Measurements from ENCODE around the gene STRIP2.
A peak's percentile ranks its signal among the peaks of the same experiment; 100 is the strongest.

GRCh38 chr7:129433847-129434674 is at the start of gene STRIP2:
- TF ChIP-seq CTCF (IDR thresholded peaks at IDR 0.05) (peak; percentile 23), EZH2 (IDR thresholded peaks at IDR 0.05; ENCODE audit: borderline replicate concordance, insufficient read depth, low read depth, low read length, poor library complexity, severe bottlenecking) (peak; percentile 22)
